G401 (cell line): ENCODE data around the gene GRPEL2. TPM values are rescaled to one million over a fixed set of nuclear protein-coding genes. Genes with fewer than 3 reads are reported as not detected.
"Not testable (repeated sequence)": the region's sequence is repeated elsewhere in the genome, so short reads cannot be mapped to it uniquely, and the experiment has no call there.

Source experiments
- DNase-seq: peaks from one replicate; pipeline ENCODE4 v3.0.0-alpha.2; 2015; ENCODE audit warnings: low spot score
- in situ Hi-C: cut with HindIII; loops from 2 replicates; pipeline ENCODE4 v1.10.0; 2016; ENCODE audit warnings: low sequenced_read_pairs, mixed read lengths
- total RNA-seq: library from RNA; depleted of rRNA; stranded (reverse); fragments of >200 nt; shearing (Covaris generic); gene quantifications from 2 replicates; pipeline ENCODE4 v1.2.3, GENCODE V29; 2014; rRNA removed

The GRPEL2 gene
- total RNA-seq, 1 experiment from 2014 or later = 22.9 TPM

GRCh38 chr5:149388498-149389190, 43.3 kb downstream of the GRPEL2 start:
- in situ Hi-C loops = no loop called here

GRCh38 chr5:149389552-149390495, 44.5 kb downstream of the GRPEL2 start:
- DNase-seq = peak; percentile 9
- in situ Hi-C loops = no loop called here

More at GRCh38 chr5:149388498-149389190, 43.3 kb downstream of the GRPEL2 start:
- no peak for DNase-seq

- in situ Hi-C loops, DNase-seq: not testable (repeated sequence)
Observed at GRCh38 chr5:149391076-149391475, 45.8 kb downstream of the GRPEL2 start.

- no peak for DNase-seq
- in situ Hi-C loops = no loop called here
Observed at GRCh38 chr5:149391524-149391923, 46.2 kb downstream of the GRPEL2 start.

GRCh38 chr5:149392718-149393117, 47.4 kb downstream of the GRPEL2 start:
- no peak for DNase-seq
- in situ Hi-C loops = no loop called here

- DNase-seq, in situ Hi-C loops: not testable (repeated sequence)
Observed at GRCh38 chr5:149394996-149395395, 49.7 kb downstream of the GRPEL2 start.

- in situ Hi-C loops = no loop called here
- DNase-seq = no peak
Observed at GRCh38 chr5:149397530-149397929, 52.2 kb downstream of the GRPEL2 start.

GRCh38 chr5:149398747-149399266, 53.5 kb downstream of the GRPEL2 start:
- in situ Hi-C loops, DNase-seq: not testable (repeated sequence)

GRCh38 chr5:149399775-149400174, 54.5 kb downstream of the GRPEL2 start:
- in situ Hi-C loops = no loop called here
- no peak for DNase-seq

GRCh38 chr5:149400304-149400703, 55.0 kb downstream of the GRPEL2 start:
- in situ Hi-C loops = no loop called here
- DNase-seq = no peak

GRCh38 chr5:149401051-149401450, 55.8 kb downstream of the GRPEL2 start:
- DNase-seq = no peak
- in situ Hi-C loops = no loop called here

GRCh38 chr5:149402291-149402690, 57.0 kb downstream of the GRPEL2 start:
- in situ Hi-C loops = no loop called here
- DNase-seq = no peak

Other genes starting within 250 kb of the GRPEL2 start
- 1.1 TPM in 1 of 2 replicates, not detected in the other for gene ABLIM3, start 204.0 kb upstream of the GRPEL2 start, total RNA-seq
- gene AFAP1L1, start 73.6 kb upstream of the GRPEL2 start, total RNA-seq = 0.12 and 0.14 TPM in 2 replicates
- gene PCYOX1L, start 12.5 kb downstream of the GRPEL2 start, total RNA-seq = 13.0 and 14.0 TPM in 2 replicates
- 0.27 and 1.4 TPM in 2 replicates for gene IL17B, start 33.8 kb downstream of the GRPEL2 start, total RNA-seq
- gene CSNK1A1, start 205.9 kb downstream of the GRPEL2 start, total RNA-seq = 230 and 259 TPM in 2 replicates
- gene ARHGEF37, start 236.0 kb downstream of the GRPEL2 start, total RNA-seq = not detected in 2 replicates